ENCODE measurements around the gene SAMD13. TPM values are rescaled to one million over a fixed set of nuclear protein-coding genes. Genes with fewer than 3 reads are reported as not detected.

Gene SAMD13
- total RNA-seq, 4 donors from 2014 or later = 0.35 to 2.0 (median 1.3) TPM; not detected in 1

DNA sequence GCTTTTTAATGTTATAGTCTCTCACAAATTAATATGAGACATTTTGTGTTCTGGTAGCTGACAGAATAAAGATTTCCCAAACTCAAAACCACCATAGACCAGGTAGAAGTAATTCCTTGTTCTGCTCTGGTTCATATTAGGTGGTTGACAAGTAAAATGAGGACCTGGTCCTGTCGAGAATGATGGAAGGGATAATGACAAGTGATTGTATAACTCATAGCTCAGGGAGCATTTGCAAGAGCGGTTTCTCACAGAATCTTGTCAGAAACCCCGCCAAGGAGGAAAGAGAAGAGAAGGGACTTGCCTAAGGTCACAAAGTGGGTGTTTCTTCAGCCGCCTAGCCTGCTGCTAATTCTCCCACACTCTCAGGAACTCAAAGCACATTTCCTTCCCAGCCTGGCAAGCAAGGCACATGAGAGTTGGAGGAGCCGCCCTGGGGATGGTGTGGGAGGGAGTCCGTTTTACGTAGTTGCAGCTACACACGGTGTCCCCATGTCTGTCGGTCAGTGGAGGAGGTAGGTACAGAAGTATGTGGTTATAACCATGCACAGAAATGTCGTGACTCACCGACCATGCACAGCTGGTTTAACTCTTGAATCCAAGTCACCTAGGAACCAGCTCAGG lies 46.5 kb downstream of the SAMD13 start:
- intact Hi-C loops (cut with DNase I) = no loop called here
- no peak for TF ChIP-seq CTCF (IDR thresholded peaks at IDR 0.05)
- TF ChIP-seq POLR2A (IDR thresholded peaks at IDR 0.05) = no peak
- no peak overlapping the region for H3K4me3 ChIP-seq
- no peak overlapping the region for H3K27ac ChIP-seq
- H3K4me1 ChIP-seq = peaks cover 0 to under 1% (median 0%) of the 10 kb centered on the region in 3 donors
- 75 to 88% methylated on average over 9 to 11 of the region's 11 CpGs for WGBS, 2 donors
- H3K27me3 ChIP-seq = no peaks in the 10 kb centered on the region
- H3K36me3 ChIP-seq = no peaks in the 10 kb centered on the region
- no peak for DNase-seq
- no peaks in the 10 kb centered on the region for H3K9me3 ChIP-seq

- no peak for TF ChIP-seq CTCF (IDR thresholded peaks at IDR 0.05)
- TF ChIP-seq POLR2A (IDR thresholded peaks at IDR 0.05) = no peak
- no peak for DNase-seq
- H3K36me3 ChIP-seq = no peaks in the 10 kb centered on the region
- WGBS, 2 donors = 92 to 100% methylated on average over 1 of the region's 1 CpG
- H3K27me3 ChIP-seq = no peaks in the 10 kb centered on the region
- intact Hi-C loops (cut with DNase I) = no loop called here
- H3K4me3 ChIP-seq = no peak overlapping the region
- peaks cover 0 to 7% (median 0%) of the 10 kb centered on the region in 3 donors for H3K4me1 ChIP-seq
- no peak overlapping the region for H3K27ac ChIP-seq
- no peaks in the 10 kb centered on the region for H3K9me3 ChIP-seq
Measured at GRCh38 chr1:84348759-84349158, 47.3 kb downstream of the SAMD13 start.

- Histone ChIP-seq H3K4me3 (no peak overlapping the region), H3K27me3 (no peaks in the 10 kb centered on the region), H3K9me3 (no peaks in the 10 kb centered on the region), H3K27ac (no peak overlapping the region), H3K4me1 (peaks cover 0 to 14% (median 0%) of the 10 kb centered on the region in 3 donors), H3K36me3 (no peaks in the 10 kb centered on the region)
- intact Hi-C loops (cut with DNase I) = no loop called here
- 54 to 60% methylated on average over 3 of the region's 3 CpGs for WGBS, 2 donors
- DNase-seq = no peak
- no peak for TF ChIP-seq POLR2A (IDR thresholded peaks at IDR 0.05)
- no peak for TF ChIP-seq CTCF (IDR thresholded peaks at IDR 0.05)
Measured at GRCh38 chr1:84350104-84350503, 48.6 kb downstream of the SAMD13 start.

- TF ChIP-seq CTCF (IDR thresholded peaks at IDR 0.05) = no peak
- no peak for TF ChIP-seq POLR2A (IDR thresholded peaks at IDR 0.05)
- intact Hi-C loops (cut with DNase I) = no loop called here
- H3K36me3 ChIP-seq = no peaks in the 10 kb centered on the region
- WGBS, 2 donors = 80 to 86% methylated on average over 3 of the region's 3 CpGs
- DNase-seq = no peak
- H3K4me1 ChIP-seq = peaks cover 0 to 14% (median 0%) of the 10 kb centered on the region in 3 donors
- no peak overlapping the region for H3K4me3 ChIP-seq
- no peak overlapping the region for H3K27ac ChIP-seq
- H3K9me3 ChIP-seq = no peaks in the 10 kb centered on the region
- no peaks in the 10 kb centered on the region for H3K27me3 ChIP-seq
Measured at GRCh38 chr1:84350550-84350949, 49.0 kb downstream of the SAMD13 start.

GRCh38 chr1:84352298-84353106 lies 51.0 kb downstream of the SAMD13 start:
- DNase-seq = no peak
- no peak overlapping the region for H3K27ac ChIP-seq

More at GRCh38 chr1:84352298-84353106, 51.0 kb downstream of the SAMD13 start:
- WGBS, 2 donors = 64% methylated on average over 3 of the region's 3 CpGs
- Histone ChIP-seq H3K36me3 (no peaks in the 10 kb centered on the region), H3K4me1 (peaks cover 0 to 14% (median 0%) of the 10 kb centered on the region in 3 donors), H3K9me3 (no peaks in the 10 kb centered on the region), H3K27me3 (no peaks in the 10 kb centered on the region), H3K4me3 (no peak overlapping the region)
- intact Hi-C loops (cut with DNase I) = no loop called here
- TF ChIP-seq CTCF (IDR thresholded peaks at IDR 0.05) = no peak
- no peak for TF ChIP-seq POLR2A (IDR thresholded peaks at IDR 0.05)

Measured in esophagus squamous epithelium (tissue), 5 donors.